IPS-18c (cell line): ENCODE results near the gene RNF41.
"Not testable (repeated sequence)": the region's sequence is repeated elsewhere in the genome, so short reads cannot be mapped to it uniquely, and the experiment has no call there.

ENCODE experiments used
- H3K4me3 ChIP-seq: 2 replicates; pipeline ENCODE4 v1.7.0; 2013; ENCODE audit warnings: low read depth, mild to moderate bottlenecking, low read length, moderate library complexity; ENCODE audit not compliant: insufficient read depth
- H3K9me3 ChIP-seq: one replicate; pipeline ENCODE4 v1.6.1; 2013; ENCODE audit warnings: mild to moderate bottlenecking, low read length, moderate library complexity; ENCODE audit not compliant: control insufficient read depth, insufficient read depth

RNF41 gene

DNA sequence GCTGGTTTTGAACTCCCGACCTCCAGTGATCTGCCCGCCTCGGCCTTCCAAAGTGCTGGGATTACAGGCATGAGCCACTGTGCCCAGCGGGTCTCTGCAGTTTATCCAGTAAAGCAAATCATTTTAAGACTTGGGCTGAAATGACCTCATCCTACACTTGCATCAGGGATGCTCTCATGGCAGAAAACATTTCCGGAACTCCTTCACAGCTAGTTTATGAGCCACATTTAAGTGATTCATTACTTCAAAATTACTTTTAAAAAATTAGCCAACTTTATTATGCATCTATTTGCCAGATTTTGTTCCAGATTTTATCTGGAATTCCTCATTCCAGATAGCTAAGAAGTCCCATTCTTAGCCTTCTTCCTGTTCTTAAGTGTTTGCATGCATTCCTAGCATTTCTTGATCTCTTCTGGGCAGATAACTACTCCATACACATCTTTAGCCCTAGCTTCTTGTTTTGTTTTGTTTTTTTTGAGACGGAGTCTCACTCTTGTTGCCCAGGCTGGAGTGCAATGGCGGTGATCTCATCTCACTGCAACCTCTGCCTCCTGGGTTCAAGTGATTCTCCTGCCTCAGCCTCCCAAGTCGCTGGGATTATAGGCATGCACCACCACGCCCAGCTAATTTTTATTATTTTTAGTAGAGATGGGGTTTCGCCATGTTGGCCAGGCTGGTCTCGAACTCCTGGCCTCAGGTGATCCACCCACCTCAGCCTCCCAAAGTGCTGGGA lies 24.7 kb downstream of the RNF41 start:
- H3K4me3 ChIP-seq: not testable (repeated sequence)

DNA sequence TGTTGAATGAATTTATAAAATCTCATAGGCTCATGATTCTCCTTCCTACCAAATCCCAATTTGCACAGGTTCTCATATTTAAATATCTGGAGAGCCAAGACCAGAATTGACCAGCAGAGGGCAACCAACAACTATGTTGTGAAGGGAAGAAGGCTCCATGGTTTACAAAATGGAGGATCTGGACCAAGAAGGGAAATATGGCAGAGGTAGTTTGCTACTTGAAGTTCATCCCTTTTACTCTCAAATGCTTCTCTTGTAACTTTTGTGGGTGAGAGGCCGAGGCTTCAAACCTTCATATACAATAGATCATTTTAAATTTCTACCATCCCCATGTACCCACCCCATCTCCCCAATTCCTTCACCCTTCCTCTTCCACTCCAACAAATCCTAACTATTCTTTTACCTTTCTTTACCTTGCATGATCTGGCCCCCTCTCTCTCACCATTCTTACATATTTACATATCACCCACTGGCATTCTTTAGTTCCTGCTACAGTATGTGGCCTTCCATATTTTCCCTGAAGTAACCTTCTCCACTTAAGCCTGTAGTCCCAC lies 28.6 kb downstream of the RNF41 start:
- no peaks in the 10 kb centered on the region for H3K9me3 ChIP-seq
- no peak overlapping the region for H3K4me3 ChIP-seq

More for the DNA sequence above, 24.7 kb downstream of the RNF41 start:
- H3K9me3 ChIP-seq: not testable (repeated sequence)

DNA sequence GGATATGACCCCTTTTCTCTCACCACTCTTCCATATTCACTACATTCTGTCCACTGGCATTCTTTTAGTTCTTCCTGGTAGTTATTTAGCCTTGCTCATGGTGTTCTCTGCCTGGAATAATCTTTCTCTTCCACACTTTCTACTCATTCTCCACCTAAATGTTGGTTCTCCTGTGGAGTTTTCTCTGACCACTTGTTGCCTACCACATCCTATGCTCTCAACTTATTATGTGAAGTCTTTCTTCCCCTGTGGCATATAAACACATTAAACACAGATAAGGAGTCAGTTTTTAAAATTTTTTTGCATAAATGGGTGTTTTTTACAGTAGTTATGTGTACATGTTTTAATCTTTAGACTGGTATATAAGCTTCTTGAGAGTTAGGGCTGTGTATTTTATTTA lies 29.1 kb downstream of the RNF41 start:
- Histone ChIP-seq H3K4me3 (no peak overlapping the region), H3K9me3 (no peaks in the 10 kb centered on the region)

GRCh38 chr12:56190695-56191155 lies 31.0 kb downstream of the RNF41 start:
- Histone ChIP-seq H3K9me3 (no peaks in the 10 kb centered on the region), H3K4me3 (peak overlapping the region; percentile 96; the same call in 1 of the 2 replicates)

DNA sequence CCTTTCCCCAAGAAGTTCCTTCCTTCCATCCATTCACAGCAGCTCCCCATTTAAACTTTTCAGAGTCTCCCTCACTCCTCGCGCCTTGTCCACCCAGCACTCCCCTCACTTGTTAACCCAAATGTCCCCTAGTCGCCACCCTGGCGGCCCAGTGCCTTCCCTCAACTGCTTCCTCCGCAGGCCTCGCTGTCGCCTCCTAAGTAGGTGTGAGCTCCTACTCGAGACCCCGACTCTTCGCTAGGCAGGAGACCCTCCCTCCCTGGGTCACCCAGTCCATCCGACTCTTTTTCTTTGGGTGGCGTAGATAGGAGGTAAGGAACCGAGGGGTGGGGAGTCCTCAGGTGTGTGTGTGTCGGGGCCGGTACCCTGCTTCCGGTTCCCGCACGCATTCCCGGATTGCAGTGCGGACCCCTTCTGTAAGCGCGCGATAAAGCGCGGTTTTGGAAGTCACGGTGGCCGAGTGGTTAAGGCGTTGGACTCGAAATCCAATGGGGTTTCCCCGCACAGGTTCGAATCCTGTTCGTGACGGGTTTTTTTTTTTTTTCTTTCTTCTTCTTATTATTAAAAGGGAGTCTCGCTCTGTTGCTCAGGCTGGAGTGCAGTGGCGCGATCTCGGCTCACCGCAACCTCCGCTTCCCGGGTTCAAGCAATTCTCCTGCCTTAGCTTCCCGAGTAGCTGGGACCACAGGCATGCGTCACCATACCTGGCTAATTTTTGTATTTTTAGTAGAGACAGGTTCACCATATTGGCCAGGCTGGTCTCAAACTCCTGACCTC lies 31.6 kb downstream of the RNF41 start:
- Histone ChIP-seq H3K4me3 (peak overlapping the region; percentile 96), H3K9me3 (no peaks in the 10 kb centered on the region)

GRCh38 chr12:56189099-56189917 lies 32.4 kb downstream of the RNF41 start, which contains the start of gene SMARCC2:
Gene SMARCC2, minus strand, starts transcription at chr12:56189483. Its CDS starts 22 bp downstream, at chr12:56189461.
- H3K4me3 ChIP-seq: peak within 1 kb of the TSS; percentile 96
- no peaks in the 10 kb centered on the region for H3K9me3 ChIP-seq

DNA sequence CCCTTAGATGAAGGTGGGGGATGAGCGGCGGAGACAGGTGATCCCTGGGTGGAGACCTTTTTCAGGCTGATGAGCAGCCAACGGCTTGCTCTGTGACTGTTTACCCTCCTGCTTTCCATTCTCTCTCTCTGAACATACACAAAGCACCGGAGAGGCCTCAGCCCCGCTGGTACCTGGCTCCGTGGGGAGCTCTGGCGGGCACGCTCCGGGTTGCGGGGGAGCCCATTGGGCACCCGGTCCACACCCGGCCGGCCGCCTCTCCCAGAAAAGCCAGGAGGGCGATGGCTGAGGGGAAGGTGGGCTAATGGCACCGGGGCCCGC lies 33.0 kb downstream of the RNF41 start:
- peak overlapping the region; percentile 93 for H3K4me3 ChIP-seq
- no peaks in the 10 kb centered on the region for H3K9me3 ChIP-seq

DNA sequence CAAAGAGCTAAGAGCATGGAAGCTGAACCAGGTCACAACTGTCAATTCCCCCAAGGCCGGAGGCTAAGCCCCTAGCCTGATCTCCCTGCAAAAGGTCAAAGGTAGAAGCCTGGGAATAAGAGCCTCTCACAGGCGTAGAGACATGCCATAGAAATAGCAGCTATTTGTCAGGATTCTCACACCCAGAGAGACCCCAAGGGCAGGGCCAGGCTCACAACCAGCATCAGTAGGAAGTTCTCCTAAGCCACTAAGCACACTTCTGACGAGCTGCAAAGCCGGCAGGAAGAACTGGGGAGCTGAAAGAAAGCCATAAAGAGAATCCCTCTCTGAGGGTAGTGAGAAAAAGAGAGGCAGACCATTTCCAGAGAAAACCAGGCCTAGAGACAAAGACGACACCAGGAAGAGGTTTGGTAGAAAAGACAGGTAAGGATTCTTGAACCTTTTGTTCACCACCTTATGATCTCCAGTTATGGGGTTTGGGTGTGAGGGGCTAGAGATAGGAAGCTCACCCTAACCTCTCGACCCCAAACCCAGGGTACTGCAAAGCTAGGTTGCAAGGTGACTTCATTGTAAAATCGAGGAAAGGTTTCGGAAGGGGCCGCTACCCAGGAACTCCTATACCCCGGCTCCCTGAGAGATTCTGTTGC lies 33.5 kb downstream of the RNF41 start:
- Histone ChIP-seq H3K4me3 (peak overlapping the region; percentile 93), H3K9me3 (no peaks in the 10 kb centered on the region)

GRCh38 chr12:56186957-56187356 lies 34.8 kb downstream of the RNF41 start:
- Histone ChIP-seq H3K4me3 (no peak overlapping the region), H3K9me3 (no peaks in the 10 kb centered on the region)

DNA sequence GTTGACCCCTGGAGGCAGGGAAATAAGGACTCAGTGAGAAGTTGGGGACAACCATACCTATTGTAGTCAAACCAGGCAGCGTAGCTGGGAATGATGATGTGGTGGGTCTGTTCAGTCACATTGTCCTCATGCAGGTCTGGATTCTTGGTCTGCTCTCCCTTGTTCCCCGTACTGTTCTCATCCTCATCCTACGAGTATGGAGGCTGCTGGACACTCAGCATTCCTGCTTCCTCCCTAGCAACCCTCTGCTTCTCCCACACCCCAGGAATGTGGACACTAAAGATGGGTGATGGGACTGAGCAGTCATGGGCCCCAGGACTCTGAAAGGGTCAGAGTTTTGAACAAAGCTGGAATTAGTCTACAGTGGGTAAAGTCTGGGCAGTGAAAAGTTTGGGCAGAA lies 43.4 kb downstream of the RNF41 start:
- no peaks in the 10 kb centered on the region for H3K9me3 ChIP-seq
- H3K4me3 ChIP-seq: no peak overlapping the region

GRCh38 chr12:56172839-56173238 lies 48.9 kb downstream of the RNF41 start:
- Histone ChIP-seq H3K9me3 (no peaks in the 10 kb centered on the region), H3K4me3 (no peak overlapping the region)

DNA sequence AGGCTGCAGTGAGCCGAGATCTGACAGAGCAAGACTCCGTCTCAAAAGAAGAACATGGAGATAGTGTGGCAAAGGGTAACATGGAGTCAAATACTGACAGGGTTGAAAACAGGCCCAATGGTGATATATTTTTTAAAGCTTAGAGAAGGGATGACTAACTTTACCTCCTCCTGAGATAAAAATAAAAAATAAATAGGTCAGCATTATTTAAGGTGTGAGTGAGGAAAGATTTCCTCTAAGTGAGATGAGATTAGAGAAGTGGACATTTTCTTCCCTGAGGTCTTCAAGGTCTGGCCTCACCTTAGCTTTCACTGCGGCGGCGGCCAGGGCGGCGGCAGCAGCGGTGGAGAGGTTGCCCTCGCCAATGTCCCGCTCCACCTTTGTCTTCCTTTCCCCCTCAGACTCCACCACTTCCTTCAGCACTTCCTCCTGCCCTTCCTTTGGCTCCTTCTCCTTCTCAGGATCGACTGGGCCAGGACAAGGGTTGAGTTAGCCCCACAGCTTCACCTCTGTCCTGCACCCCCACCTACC lies 52.4 kb downstream of the RNF41 start:
- Histone ChIP-seq H3K4me3 (no peak overlapping the region), H3K9me3 (no peaks in the 10 kb centered on the region)

GRCh38 chr12:56165369-56165768 lies 56.4 kb downstream of the RNF41 start:
- Histone ChIP-seq H3K4me3 (no peak overlapping the region), H3K9me3 (no peaks in the 10 kb centered on the region)

- H3K9me3 ChIP-seq: no peaks in the 10 kb centered on the region
- no peak overlapping the region for H3K4me3 ChIP-seq
Measured at GRCh38 chr12:56164345-56164729, 57.4 kb downstream of the RNF41 start.

- Histone ChIP-seq H3K9me3 (no peaks in the 10 kb centered on the region), H3K4me3 (no peak overlapping the region)
Measured at GRCh38 chr12:56163533-56164344, 58.0 kb downstream of the RNF41 start.
